HG02970 (cell line): Measurements from ENCODE around the gene ITGB3.
A peak's percentile ranks its signal among the peaks of the same experiment; 100 is the strongest.
"Not testable (repeated sequence)": the region's sequence is repeated elsewhere in the genome, so short reads cannot be mapped to it uniquely, and the experiment has no call there.

Source experiments
- ATAC-seq: cut with Tn5 transposase; IDR thresholded peaks from one replicate; pipeline ENCODE4 v1.9.1; 2021; ENCODE audit warnings: mild to moderate bottlenecking, moderate library complexity, moderate number of reproducible peaks; ENCODE audit not compliant: unreplicated experiment, low FRiP score

The ITGB3 gene

GRCh38 chr17:47253541-47254402 lies at the start of gene ITGB3:
Gene ITGB3, plus strand, starts transcription at chr17:47253827. Its CDS starts 35 bp downstream, at chr17:47253862.
- peak; percentile 72 for ATAC-seq

GRCh38 chr17:47203984-47204721 lies 49.5 kb upstream of the ITGB3 start:
- no peak for ATAC-seq

- ATAC-seq = no peak
These were observed 48.8 kb upstream of the ITGB3 start for GRCh38 chr17:47204722-47205418.

GRCh38 chr17:47205419-47205963 lies 48.1 kb upstream of the ITGB3 start:
- ATAC-seq = no peak

GRCh38 chr17:47207143-47208067 lies 46.2 kb upstream of the ITGB3 start:
- no peak for ATAC-seq

- ATAC-seq = no peak
These were observed 44.7 kb upstream of the ITGB3 start, which contains the start of gene MYL4 for GRCh38 chr17:47208744-47209488. Gene MYL4, plus strand, starts transcription at chr17:47209348. Its CDS starts 75 bp downstream, at chr17:47209423.

- ATAC-seq = no peak
These were observed 44.1 kb upstream of the ITGB3 start for GRCh38 chr17:47209499-47209898.

GRCh38 chr17:47210105-47210504 lies 43.5 kb upstream of the ITGB3 start:
- ATAC-seq = no peak

GRCh38 chr17:47210779-47211178 lies 42.8 kb upstream of the ITGB3 start:
- no peak for ATAC-seq

- no peak for ATAC-seq
These were observed 41.2 kb upstream of the ITGB3 start for GRCh38 chr17:47212458-47212857.

GRCh38 chr17:47213540-47213939 lies 40.1 kb upstream of the ITGB3 start:
- no peak for ATAC-seq

- ATAC-seq = no peak
These were observed 38.7 kb upstream of the ITGB3 start for GRCh38 chr17:47214931-47215330.

- not testable (repeated sequence) for ATAC-seq
These were observed 36.8 kb upstream of the ITGB3 start for GRCh38 chr17:47216821-47217220.

- ATAC-seq = not testable (repeated sequence)
These were observed 36.3 kb upstream of the ITGB3 start for GRCh38 chr17:47217279-47217678.

- no peak for ATAC-seq
These were observed 34.7 kb upstream of the ITGB3 start for GRCh38 chr17:47218896-47219430.

GRCh38 chr17:47219621-47220475 lies 33.8 kb upstream of the ITGB3 start:
- ATAC-seq = no peak

GRCh38 chr17:47220531-47220999 lies 33.1 kb upstream of the ITGB3 start:
- ATAC-seq = no peak

GRCh38 chr17:47221154-47221553 lies 32.5 kb upstream of the ITGB3 start:
- no peak for ATAC-seq
